ENCODE measurements around the gene ACR.

DNA sequence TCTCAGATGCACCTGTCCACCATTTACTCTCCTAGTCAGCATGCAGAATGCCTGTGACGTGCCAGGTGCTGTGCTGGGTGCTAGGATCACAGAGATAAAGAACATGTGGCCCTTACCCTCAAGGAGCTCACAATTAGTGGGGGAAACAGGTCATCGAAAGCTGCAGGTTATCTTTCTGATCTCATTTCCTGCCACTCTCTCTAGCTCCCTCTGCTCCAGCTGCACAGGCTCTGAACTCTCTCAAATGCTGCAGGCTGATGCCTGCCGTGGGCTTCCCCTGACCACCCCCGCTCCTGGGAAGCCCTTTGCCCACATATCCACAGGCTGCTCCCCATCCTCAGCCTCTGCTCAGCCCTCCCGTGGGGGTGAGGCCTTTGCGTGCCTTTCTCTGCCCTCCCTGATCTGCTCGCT lies 35.7 kb upstream of the ACR start:
- TF ChIP-seq, protein P1, sequence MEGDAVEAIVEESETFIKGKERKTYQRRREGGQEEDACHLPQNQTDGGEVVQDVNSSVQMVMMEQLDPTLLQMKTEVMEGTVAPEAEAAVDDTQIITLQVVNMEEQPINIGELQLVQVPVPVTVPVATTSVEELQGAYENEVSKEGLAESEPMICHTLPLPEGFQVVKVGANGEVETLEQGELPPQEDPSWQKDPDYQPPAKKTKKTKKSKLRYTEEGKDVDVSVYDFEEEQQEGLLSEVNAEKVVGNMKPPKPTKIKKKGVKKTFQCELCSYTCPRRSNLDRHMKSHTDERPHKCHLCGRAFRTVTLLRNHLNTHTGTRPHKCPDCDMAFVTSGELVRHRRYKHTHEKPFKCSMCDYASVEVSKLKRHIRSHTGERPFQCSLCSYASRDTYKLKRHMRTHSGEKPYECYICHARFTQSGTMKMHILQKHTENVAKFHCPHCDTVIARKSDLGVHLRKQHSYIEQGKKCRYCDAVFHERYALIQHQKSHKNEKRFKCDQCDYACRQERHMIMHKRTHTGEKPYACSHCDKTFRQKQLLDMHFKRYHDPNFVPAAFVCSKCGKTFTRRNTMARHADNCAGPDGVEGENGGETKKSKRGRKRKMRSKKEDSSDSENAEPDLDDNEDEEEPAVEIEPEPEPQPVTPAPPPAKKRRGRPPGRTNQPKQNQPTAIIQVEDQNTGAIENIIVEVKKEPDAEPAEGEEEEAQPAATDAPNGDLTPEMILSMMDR (IDR thresholded peaks at IDR 0.05; ENCODE audit: low read depth, low read length), result no peak
- no peak for TF ChIP-seq POLR2A (IDR thresholded peaks at IDR 0.05; ENCODE audit: extremely low read depth, insufficient read length)
- no peak for TF ChIP-seq MYC (IDR thresholded peaks at IDR 0.05; ENCODE audit: low read depth, low read length)
- TF ChIP-seq, protein P2, sequence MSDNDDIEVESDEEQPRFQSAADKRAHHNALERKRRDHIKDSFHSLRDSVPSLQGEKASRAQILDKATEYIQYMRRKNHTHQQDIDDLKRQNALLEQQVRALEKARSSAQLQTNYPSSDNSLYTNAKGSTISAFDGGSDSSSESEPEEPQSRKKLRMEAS (IDR thresholded peaks at IDR 0.05; ENCODE audit: low read depth, low read length), result no peak

All from NB4 (cell line).